PFSK-1 (cell line): ENCODE results near the gene EHD1.

ENCODE experiments used
- FOXP2 ChIP-seq: optimal IDR thresholded peaks from 2 replicates; pipeline ENCODE3; 2011; ENCODE audit warnings: borderline replicate concordance, control low read depth, inconsistent platforms; ENCODE audit not compliant: insufficient read depth; ENCODE audit errors: extremely low read length, extremely low read depth
- POLR2AphosphoS5 ChIP-seq: IDR thresholded peaks from 2 replicates; pipeline ENCODE4 v1.6.1; 2012; ENCODE audit warnings: low read depth, mild to moderate bottlenecking, control low read depth, low read length, moderate library complexity
- REST ChIP-seq, 2 experiments: IDR thresholded peaks; 2 replicates each; pipeline versions ENCODE4 v1.6.1 to v1.8.0; 2011 to 2012; ENCODE audit warnings: low read depth in 2 of 2, low read length in 2 of 2, control low read depth in 1 of 2, inconsistent platforms in 1 of 2, mild to moderate bottlenecking in 1 of 2, moderate library complexity in 1 of 2; ENCODE audit not compliant: insufficient read depth in 1 of 2
- SIN3A ChIP-seq: IDR thresholded peaks from 2 replicates; pipeline ENCODE4 v1.6.1; 2012; ENCODE audit warnings: mild to moderate bottlenecking, low read length, moderate library complexity, borderline replicate concordance; ENCODE audit not compliant: insufficient read depth
- TAF1 ChIP-seq: IDR thresholded peaks from 2 replicates; pipeline ENCODE4 v1.6.1; 2012; ENCODE audit warnings: low read length, control low read depth, borderline replicate concordance; ENCODE audit not compliant: insufficient read depth

EHD1 gene

GRCh38 chr11:64834031-64834722 is 44.2 kb downstream of the EHD1 start:
- TF ChIP-seq FOXP2 (no peak), SIN3A (no peak), TAF1 (no peak), REST (IDR thresholded peaks at IDR 0.05; ENCODE audit: insufficient read depth in 1 of 2, low read depth in 2 of 2, low read length in 2 of 2) (no peak), POLR2AphosphoS5 (no peak)

- TF ChIP-seq TAF1 (no peak), POLR2AphosphoS5 (no peak), REST (IDR thresholded peaks at IDR 0.05; ENCODE audit: insufficient read depth in 1 of 2, low read depth in 2 of 2, low read length in 2 of 2) (no peak), FOXP2 (no peak), SIN3A (no peak)
Measured at GRCh38 chr11:64833509-64833908, 44.9 kb downstream of the EHD1 start.

- TF ChIP-seq REST (IDR thresholded peaks at IDR 0.05; ENCODE audit: insufficient read depth in 1 of 2, low read depth in 2 of 2, low read length in 2 of 2) (no peak), SIN3A (no peak), TAF1 (no peak)
Measured at GRCh38 chr11:64833198-64833502, 45.3 kb downstream of the EHD1 start.

- no peak for TF ChIP-seq TAF1
- TF ChIP-seq POLR2AphosphoS5 = no peak
- no peak for TF ChIP-seq REST (IDR thresholded peaks at IDR 0.05; ENCODE audit: insufficient read depth in 1 of 2, low read depth in 2 of 2, low read length in 2 of 2)
- no peak for TF ChIP-seq SIN3A
- no peak for TF ChIP-seq FOXP2
Measured at GRCh38 chr11:64832467-64833197, 45.8 kb downstream of the EHD1 start.
